ENCODE results near the gene MAFG. TPM values are rescaled to one million over a fixed set of nuclear protein-coding genes. Genes with fewer than 3 reads are reported as not detected.

The MAFG gene
- total and polyA plus RNA-seq, 5 donors from 2014 or later: 2.2 to 14.3 (median 2.7) TPM

GRCh38 chr17:81935709-81936084, 8.2 kb upstream of the MAFG start:
- no peak overlapping the region for H3K27ac Mint-ChIP-seq
- no peaks in the 10 kb centered on the region for H3K36me3 ChIP-seq (ENCODE audit: control insufficient read depth, insufficient read depth, low read length)
- peaks cover 0 to 3% (median 0%) of the 10 kb centered on the region in 7 donors for H3K9me3 Mint-ChIP-seq
- H3K36me3 Mint-ChIP-seq: no peaks in the 10 kb centered on the region
- no peaks in the 10 kb centered on the region for H3K27me3 ChIP-seq (ENCODE audit: control insufficient read depth, insufficient read depth, low read length)
- H3K4me3 Mint-ChIP-seq: peak overlapping the region; percentile 34 to 50 (median 48)
- ATAC-seq (ENCODE audit: low read depth in 2 of 2): no peak
- peaks cover 16% of the 10 kb centered on the region for H3K27me3 Mint-ChIP-seq
- H3K27ac ChIP-seq (ENCODE audit: insufficient read depth, low read length, poor library complexity, severe bottlenecking): no peak overlapping the region
- no peak for DNase-seq
- H3K9me3 ChIP-seq (ENCODE audit: control insufficient read depth in 2 of 2, low read length in 2 of 2): no peaks in the 10 kb centered on the region
- peaks cover 12% of the 10 kb centered on the region for H3K4me1 ChIP-seq (ENCODE audit: control insufficient read depth, insufficient read depth, low read length, poor library complexity, severe bottlenecking)
- H3K4me3 ChIP-seq (ENCODE audit: low read depth, low read length): no peak overlapping the region
- peaks cover 0 to 20% (median 0%) of the 10 kb centered on the region in 4 donors for H3K4me1 Mint-ChIP-seq

GRCh38 chr17:81934850-81935708, 7.5 kb upstream of the MAFG start:
- Histone ChIP-seq H3K36me3 (ENCODE audit: control insufficient read depth, insufficient read depth, low read length) (no peaks in the 10 kb centered on the region), H3K4me3 (ENCODE audit: low read depth, low read length) (no peak overlapping the region), H3K4me1 (ENCODE audit: control insufficient read depth, insufficient read depth, low read length, poor library complexity, severe bottlenecking) (peaks cover 12% of the 10 kb centered on the region), H3K27me3 (ENCODE audit: control insufficient read depth, insufficient read depth, low read length) (no peaks in the 10 kb centered on the region), H3K27ac (ENCODE audit: insufficient read depth, low read length, poor library complexity, severe bottlenecking) (no peak overlapping the region), H3K9me3 (ENCODE audit: control insufficient read depth in 2 of 2, low read length in 2 of 2) (no peaks in the 10 kb centered on the region)
- Mint-ChIP-seq H3K9me3 (peaks cover 0 to 1% (median 0%) of the 10 kb centered on the region in 7 donors), H3K4me3 (peak overlapping the region in 1 of 4 donors; percentile 49), H3K4me1 (peaks cover 0 to 20% (median 0%) of the 10 kb centered on the region in 4 donors), H3K27me3 (peaks cover 12% of the 10 kb centered on the region), H3K27ac (no peak overlapping the region), H3K36me3 (no peaks in the 10 kb centered on the region)
- ATAC-seq (ENCODE audit: low read depth in 2 of 2) (no peak), DNase-seq (no peak)

- Histone ChIP-seq H3K27me3 (ENCODE audit: control insufficient read depth, insufficient read depth, low read length) (no peaks in the 10 kb centered on the region), H3K4me3 (ENCODE audit: low read depth, low read length) (no peak overlapping the region), H3K4me1 (ENCODE audit: control insufficient read depth, insufficient read depth, low read length, poor library complexity, severe bottlenecking) (peaks cover 12% of the 10 kb centered on the region), H3K36me3 (ENCODE audit: control insufficient read depth, insufficient read depth, low read length) (no peaks in the 10 kb centered on the region), H3K27ac (ENCODE audit: insufficient read depth, low read length, poor library complexity, severe bottlenecking) (no peak overlapping the region), H3K9me3 (ENCODE audit: control insufficient read depth in 2 of 2, low read length in 2 of 2) (no peaks in the 10 kb centered on the region)
- peak overlapping the region in 1 of 4 donors; percentile 63 for H3K4me3 Mint-ChIP-seq
- no peak overlapping the region for H3K27ac Mint-ChIP-seq
- H3K27me3 Mint-ChIP-seq: peaks cover 12% of the 10 kb centered on the region
- H3K36me3 Mint-ChIP-seq: no peaks in the 10 kb centered on the region
- ATAC-seq (ENCODE audit: low read depth in 2 of 2): no peak
- H3K4me1 Mint-ChIP-seq: peaks cover 0 to 20% (median 0%) of the 10 kb centered on the region in 4 donors
- no peak for DNase-seq
- peaks cover 0 to 1% (median 0%) of the 10 kb centered on the region in 7 donors for H3K9me3 Mint-ChIP-seq
These were observed 6.7 kb upstream of the MAFG start for GRCh38 chr17:81934098-81934757.

- Mint-ChIP-seq H3K4me1 (peaks cover 0 to 21% (median 0%) of the 10 kb centered on the region in 4 donors), H3K36me3 (no peaks in the 10 kb centered on the region), H3K9me3 (peaks cover 0 to 1% (median 0%) of the 10 kb centered on the region in 7 donors), H3K27me3 (peaks cover 12% of the 10 kb centered on the region), H3K27ac (peak overlapping the region in 1 of 3 donors; percentile 43), H3K4me3 (no peak overlapping the region)
- Histone ChIP-seq H3K9me3 (ENCODE audit: control insufficient read depth in 2 of 2, low read length in 2 of 2) (no peaks in the 10 kb centered on the region), H3K4me3 (ENCODE audit: low read depth, low read length) (no peak overlapping the region), H3K27me3 (ENCODE audit: control insufficient read depth, insufficient read depth, low read length) (no peaks in the 10 kb centered on the region), H3K4me1 (ENCODE audit: control insufficient read depth, insufficient read depth, low read length, poor library complexity, severe bottlenecking) (peaks cover 18% of the 10 kb centered on the region), H3K36me3 (ENCODE audit: control insufficient read depth, insufficient read depth, low read length) (no peaks in the 10 kb centered on the region), H3K27ac (ENCODE audit: insufficient read depth, low read length, poor library complexity, severe bottlenecking) (no peak overlapping the region)
- no peak for DNase-seq
- no peak for ATAC-seq (ENCODE audit: low read depth in 2 of 2)
These were observed 5.7 kb upstream of the MAFG start for GRCh38 chr17:81933178-81933699.

- Mint-ChIP-seq H3K4me3 (no peak overlapping the region), H3K36me3 (no peaks in the 10 kb centered on the region), H3K27me3 (peaks cover 12% of the 10 kb centered on the region), H3K4me1 (peaks cover 0 to 14% (median 0%) of the 10 kb centered on the region in 4 donors), H3K27ac (no peak overlapping the region), H3K9me3 (peaks cover 0 to 1% (median 0%) of the 10 kb centered on the region in 7 donors)
- H3K4me3 ChIP-seq (ENCODE audit: low read depth, low read length): no peak overlapping the region
- H3K27ac ChIP-seq (ENCODE audit: insufficient read depth, low read length, poor library complexity, severe bottlenecking): no peak overlapping the region
- ATAC-seq (ENCODE audit: low read depth in 2 of 2): no peak
- H3K4me1 ChIP-seq (ENCODE audit: control insufficient read depth, insufficient read depth, low read length, poor library complexity, severe bottlenecking): peaks cover 22% of the 10 kb centered on the region
- no peaks in the 10 kb centered on the region for H3K36me3 ChIP-seq (ENCODE audit: control insufficient read depth, insufficient read depth, low read length)
- no peak for DNase-seq
- no peaks in the 10 kb centered on the region for H3K9me3 ChIP-seq (ENCODE audit: control insufficient read depth in 2 of 2, low read length in 2 of 2)
- no peaks in the 10 kb centered on the region for H3K27me3 ChIP-seq (ENCODE audit: control insufficient read depth, insufficient read depth, low read length)
These were observed 4.9 kb upstream of the MAFG start for GRCh38 chr17:81932333-81932983.

- H3K4me3 Mint-ChIP-seq: peak overlapping the region in 2 of 4 donors; percentile 51 to 78
- DNase-seq: no peak
- H3K27me3 Mint-ChIP-seq: peaks cover 12% of the 10 kb centered on the region
- peaks cover 19% of the 10 kb centered on the region for H3K4me1 ChIP-seq (ENCODE audit: control insufficient read depth, insufficient read depth, low read length, poor library complexity, severe bottlenecking)
- H3K27me3 ChIP-seq (ENCODE audit: control insufficient read depth, insufficient read depth, low read length): no peaks in the 10 kb centered on the region
- no peaks in the 10 kb centered on the region for H3K36me3 ChIP-seq (ENCODE audit: control insufficient read depth, insufficient read depth, low read length)
- H3K36me3 Mint-ChIP-seq: no peaks in the 10 kb centered on the region
- peaks cover 0 to 13% (median 0%) of the 10 kb centered on the region in 4 donors for H3K4me1 Mint-ChIP-seq
- no peak overlapping the region for H3K27ac ChIP-seq (ENCODE audit: insufficient read depth, low read length, poor library complexity, severe bottlenecking)
- peaks cover 0 to 1% (median 0%) of the 10 kb centered on the region in 7 donors for H3K9me3 Mint-ChIP-seq
- no peaks in the 10 kb centered on the region for H3K9me3 ChIP-seq (ENCODE audit: control insufficient read depth in 2 of 2, low read length in 2 of 2)
- H3K4me3 ChIP-seq (ENCODE audit: low read depth, low read length): no peak overlapping the region
- no peak overlapping the region for H3K27ac Mint-ChIP-seq
- ATAC-seq (ENCODE audit: low read depth in 2 of 2): no peak
These were observed 4.2 kb upstream of the MAFG start for GRCh38 chr17:81931557-81932332.

GRCh38 chr17:81931189-81931556, 3.6 kb upstream of the MAFG start:
- no peaks in the 10 kb centered on the region for H3K36me3 Mint-ChIP-seq
- H3K4me3 ChIP-seq (ENCODE audit: low read depth, low read length): no peak overlapping the region
- no peaks in the 10 kb centered on the region for H3K9me3 ChIP-seq (ENCODE audit: control insufficient read depth in 2 of 2, low read length in 2 of 2)
- H3K4me3 Mint-ChIP-seq: peak overlapping the region in 2 of 4 donors; percentile 78 to 90
- peaks cover 22% of the 10 kb centered on the region for H3K4me1 ChIP-seq (ENCODE audit: control insufficient read depth, insufficient read depth, low read length, poor library complexity, severe bottlenecking)
- peaks cover 0 to 1% (median 0%) of the 10 kb centered on the region in 7 donors for H3K9me3 Mint-ChIP-seq
- no peaks in the 10 kb centered on the region for H3K36me3 ChIP-seq (ENCODE audit: control insufficient read depth, insufficient read depth, low read length)
- H3K27ac Mint-ChIP-seq: no peak overlapping the region
- peaks cover 0 to 13% (median 4%) of the 10 kb centered on the region in 4 donors for H3K4me1 Mint-ChIP-seq
- no peaks in the 10 kb centered on the region for H3K27me3 ChIP-seq (ENCODE audit: control insufficient read depth, insufficient read depth, low read length)
- ATAC-seq (ENCODE audit: low read depth in 2 of 2) (no peak), DNase-seq (no peak)
- H3K27me3 Mint-ChIP-seq: peaks cover 12% of the 10 kb centered on the region
- no peak overlapping the region for H3K27ac ChIP-seq (ENCODE audit: insufficient read depth, low read length, poor library complexity, severe bottlenecking)
